ENCODE measurements around the gene OSTF1.

DNA sequence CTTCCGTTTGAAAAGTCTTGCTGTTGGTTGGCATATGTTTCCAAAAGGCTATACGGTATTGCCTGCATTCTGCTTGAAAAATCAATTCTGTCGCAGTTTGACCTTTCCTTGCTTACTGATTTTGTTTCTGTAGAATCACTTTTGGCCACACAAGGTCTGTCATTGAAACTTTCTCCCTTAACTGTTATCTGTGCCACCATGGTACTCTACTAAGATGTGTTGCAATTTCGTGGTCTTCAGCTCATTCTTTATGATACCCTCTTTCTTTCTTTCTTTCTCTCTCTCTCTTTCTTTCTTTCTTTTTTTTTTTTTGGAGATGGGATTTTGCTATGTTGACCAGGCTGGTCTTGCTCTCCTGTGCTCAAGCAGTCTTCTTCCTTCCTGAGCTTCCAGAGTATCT lies 4.5 kb downstream of the OSTF1 start:
- no peak for TF ChIP-seq POLR2A (IDR thresholded peaks at IDR 0.05)
- TF ChIP-seq, protein P1, sequence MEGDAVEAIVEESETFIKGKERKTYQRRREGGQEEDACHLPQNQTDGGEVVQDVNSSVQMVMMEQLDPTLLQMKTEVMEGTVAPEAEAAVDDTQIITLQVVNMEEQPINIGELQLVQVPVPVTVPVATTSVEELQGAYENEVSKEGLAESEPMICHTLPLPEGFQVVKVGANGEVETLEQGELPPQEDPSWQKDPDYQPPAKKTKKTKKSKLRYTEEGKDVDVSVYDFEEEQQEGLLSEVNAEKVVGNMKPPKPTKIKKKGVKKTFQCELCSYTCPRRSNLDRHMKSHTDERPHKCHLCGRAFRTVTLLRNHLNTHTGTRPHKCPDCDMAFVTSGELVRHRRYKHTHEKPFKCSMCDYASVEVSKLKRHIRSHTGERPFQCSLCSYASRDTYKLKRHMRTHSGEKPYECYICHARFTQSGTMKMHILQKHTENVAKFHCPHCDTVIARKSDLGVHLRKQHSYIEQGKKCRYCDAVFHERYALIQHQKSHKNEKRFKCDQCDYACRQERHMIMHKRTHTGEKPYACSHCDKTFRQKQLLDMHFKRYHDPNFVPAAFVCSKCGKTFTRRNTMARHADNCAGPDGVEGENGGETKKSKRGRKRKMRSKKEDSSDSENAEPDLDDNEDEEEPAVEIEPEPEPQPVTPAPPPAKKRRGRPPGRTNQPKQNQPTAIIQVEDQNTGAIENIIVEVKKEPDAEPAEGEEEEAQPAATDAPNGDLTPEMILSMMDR (IDR thresholded peaks at IDR 0.05) = no peak

Data from breast epithelium (tissue), 3 donors.